WTC11 (cell line): Measurements from ENCODE around the gene NAMPT.

Source experiments
- CREB1 ChIP-seq: sonication (generic); formaldehyde crosslinking; IDR thresholded peaks from 2 replicates; pipeline ENCODE4 v1.8.0; 2023; ENCODE audit warnings: mild to moderate bottlenecking, missing genetic modification reagents
- ETV6 ChIP-seq: sonication (generic); formaldehyde crosslinking; IDR thresholded peaks from 2 replicates; pipeline ENCODE4 v1.8.1; 2022; ENCODE audit warnings: mild to moderate bottlenecking, missing genetic modification reagents
- FOXJ3 ChIP-seq: sonication (generic); formaldehyde crosslinking; IDR thresholded peaks from 2 replicates; pipeline ENCODE4 v1.9.0; 2021; ENCODE audit warnings: missing genetic modification reagents, mild to moderate bottlenecking, borderline replicate concordance
- FOXP4 ChIP-seq: sonication (generic); formaldehyde crosslinking; IDR thresholded peaks from 2 replicates; pipeline ENCODE4 v1.8.0; 2022; ENCODE audit warnings: mild to moderate bottlenecking, missing genetic modification reagents
- IRF2 ChIP-seq: sonication (generic); formaldehyde crosslinking; IDR thresholded peaks from 2 replicates; pipeline ENCODE4 v1.8.0; 2022; ENCODE audit warnings: low read depth, missing genetic modification reagents, borderline replicate concordance
- JUN ChIP-seq: sonication (generic); formaldehyde crosslinking; IDR thresholded peaks from 2 replicates; pipeline ENCODE4 v1.8.0; 2023; ENCODE audit warnings: mild to moderate bottlenecking, missing genetic modification reagents
- NFE2L1 ChIP-seq: sonication (generic); formaldehyde crosslinking; IDR thresholded peaks from 2 replicates; pipeline ENCODE4 v1.8.1; 2023; ENCODE audit warnings: missing genetic modification reagents
- RELA ChIP-seq: sonication (generic); formaldehyde crosslinking; IDR thresholded peaks from 2 replicates; pipeline ENCODE4 v1.8.1; 2022; ENCODE audit warnings: missing genetic modification reagents, mild to moderate bottlenecking, borderline replicate concordance
- SOX15 ChIP-seq: fragments of 250-450 bp; sonication (Bioruptor Pico); IDR thresholded peaks from 2 replicates; pipeline ENCODE4 v1.9.0; 2021; ENCODE audit warnings: mild to moderate bottlenecking
- ZNF416 ChIP-seq: fragments of 250-450 bp; sonication (Bioruptor Pico); IDR thresholded peaks from 2 replicates; pipeline ENCODE4 v1.9.0; 2021; ENCODE audit warnings: mild to moderate bottlenecking, inconsistent platforms
- TF ChIP-seq, protein P1 (sequence below): fragments of 200-600 bp; IDR thresholded peaks from 2 replicates; pipeline ENCODE4 v1.8.0; 2022; ENCODE audit warnings: antibody characterized with exemption
- TF ChIP-seq, protein P2 (sequence below): sonication (generic); formaldehyde crosslinking; IDR thresholded peaks from 2 replicates; pipeline ENCODE4 v1.8.0; 2022; ENCODE audit warnings: mild to moderate bottlenecking, missing genetic modification reagents
- TF ChIP-seq, protein P3 (sequence below): sonication (generic); formaldehyde crosslinking; IDR thresholded peaks from 2 replicates; pipeline ENCODE4 v1.8.1; 2023; ENCODE audit warnings: mild to moderate bottlenecking, missing genetic modification reagents

GRCh38 chr7:106285051-106285854 is 470 bp upstream of the NAMPT start:
- TF ChIP-seq, protein P1, sequence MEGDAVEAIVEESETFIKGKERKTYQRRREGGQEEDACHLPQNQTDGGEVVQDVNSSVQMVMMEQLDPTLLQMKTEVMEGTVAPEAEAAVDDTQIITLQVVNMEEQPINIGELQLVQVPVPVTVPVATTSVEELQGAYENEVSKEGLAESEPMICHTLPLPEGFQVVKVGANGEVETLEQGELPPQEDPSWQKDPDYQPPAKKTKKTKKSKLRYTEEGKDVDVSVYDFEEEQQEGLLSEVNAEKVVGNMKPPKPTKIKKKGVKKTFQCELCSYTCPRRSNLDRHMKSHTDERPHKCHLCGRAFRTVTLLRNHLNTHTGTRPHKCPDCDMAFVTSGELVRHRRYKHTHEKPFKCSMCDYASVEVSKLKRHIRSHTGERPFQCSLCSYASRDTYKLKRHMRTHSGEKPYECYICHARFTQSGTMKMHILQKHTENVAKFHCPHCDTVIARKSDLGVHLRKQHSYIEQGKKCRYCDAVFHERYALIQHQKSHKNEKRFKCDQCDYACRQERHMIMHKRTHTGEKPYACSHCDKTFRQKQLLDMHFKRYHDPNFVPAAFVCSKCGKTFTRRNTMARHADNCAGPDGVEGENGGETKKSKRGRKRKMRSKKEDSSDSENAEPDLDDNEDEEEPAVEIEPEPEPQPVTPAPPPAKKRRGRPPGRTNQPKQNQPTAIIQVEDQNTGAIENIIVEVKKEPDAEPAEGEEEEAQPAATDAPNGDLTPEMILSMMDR, result no peak
- TF ChIP-seq FOXJ3 (CRISPR knock-in tag), result no peak
- no peak for TF ChIP-seq RELA
- TF ChIP-seq FOXP4 (CRISPR knock-in tag), result no peak
- TF ChIP-seq ETV6 (CRISPR knock-in tag), result no peak
- no peak for TF ChIP-seq IRF2 (CRISPR knock-in tag)
- no peak for TF ChIP-seq JUN (CRISPR knock-in tag)
- no peak for TF ChIP-seq CREB1 (CRISPR knock-in tag)
- TF ChIP-seq SOX15 (CRISPR knock-in tag), result no peak
- TF ChIP-seq ZNF416 (CRISPR knock-in tag), result no peak
- TF ChIP-seq, protein P2, sequence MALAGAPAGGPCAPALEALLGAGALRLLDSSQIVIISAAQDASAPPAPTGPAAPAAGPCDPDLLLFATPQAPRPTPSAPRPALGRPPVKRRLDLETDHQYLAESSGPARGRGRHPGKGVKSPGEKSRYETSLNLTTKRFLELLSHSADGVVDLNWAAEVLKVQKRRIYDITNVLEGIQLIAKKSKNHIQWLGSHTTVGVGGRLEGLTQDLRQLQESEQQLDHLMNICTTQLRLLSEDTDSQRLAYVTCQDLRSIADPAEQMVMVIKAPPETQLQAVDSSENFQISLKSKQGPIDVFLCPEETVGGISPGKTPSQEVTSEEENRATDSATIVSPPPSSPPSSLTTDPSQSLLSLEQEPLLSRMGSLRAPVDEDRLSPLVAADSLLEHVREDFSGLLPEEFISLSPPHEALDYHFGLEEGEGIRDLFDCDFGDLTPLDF (CRISPR knock-in tag), result no peak
- TF ChIP-seq, protein P3, sequence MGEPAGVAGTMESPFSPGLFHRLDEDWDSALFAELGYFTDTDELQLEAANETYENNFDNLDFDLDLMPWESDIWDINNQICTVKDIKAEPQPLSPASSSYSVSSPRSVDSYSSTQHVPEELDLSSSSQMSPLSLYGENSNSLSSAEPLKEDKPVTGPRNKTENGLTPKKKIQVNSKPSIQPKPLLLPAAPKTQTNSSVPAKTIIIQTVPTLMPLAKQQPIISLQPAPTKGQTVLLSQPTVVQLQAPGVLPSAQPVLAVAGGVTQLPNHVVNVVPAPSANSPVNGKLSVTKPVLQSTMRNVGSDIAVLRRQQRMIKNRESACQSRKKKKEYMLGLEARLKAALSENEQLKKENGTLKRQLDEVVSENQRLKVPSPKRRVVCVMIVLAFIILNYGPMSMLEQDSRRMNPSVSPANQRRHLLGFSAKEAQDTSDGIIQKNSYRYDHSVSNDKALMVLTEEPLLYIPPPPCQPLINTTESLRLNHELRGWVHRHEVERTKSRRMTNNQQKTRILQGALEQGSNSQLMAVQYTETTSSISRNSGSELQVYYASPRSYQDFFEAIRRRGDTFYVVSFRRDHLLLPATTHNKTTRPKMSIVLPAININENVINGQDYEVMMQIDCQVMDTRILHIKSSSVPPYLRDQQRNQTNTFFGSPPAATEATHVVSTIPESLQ (CRISPR knock-in tag), result no peak
- no peak for TF ChIP-seq NFE2L1 (CRISPR knock-in tag)
